GM23338 (cell line): ENCODE data around the gene UBXN7. TPM values are rescaled to one million over a fixed set of nuclear protein-coding genes. Genes with fewer than 3 reads are reported as not detected.
A peak's percentile ranks its signal among the peaks of the same experiment; 100 is the strongest.

Experiments used
- ATAC-seq: fragments of 200-7000 bp; cut with Tn5 transposase; 3 replicates; pipeline ENCODE4 v1.9.1; 2020
- DNase-seq: peaks from one replicate; pipeline ENCODE4 v3.0.0-alpha.2; 2015; ENCODE audit warnings: low spot score
- H2AFZ ChIP-seq: fragments of 200-600 bp; sonication (generic); 2 replicates; pipeline ENCODE4 v1.8.0; 2016; ENCODE audit warnings: antibody characterized with exemption, mild to moderate bottlenecking, moderate library complexity
- H3F3A ChIP-seq: fragments of 200-600 bp; sonication (generic); replicated peaks from 2 replicates; pipeline ENCODE4 v1.8.0; 2017; ENCODE audit warnings: antibody characterized with exemption, mixed run types, low read depth
- H3K27ac ChIP-seq: fragments of 200-600 bp; sonication (generic); 2 replicates; pipeline ENCODE4 v1.6.1; 2016; ENCODE audit warnings: low read depth
- H3K27me3 ChIP-seq: fragments of 200-600 bp; sonication (generic); 2 replicates; pipeline ENCODE4 v1.8.0; 2016; ENCODE audit warnings: mild to moderate bottlenecking, mixed run types, moderate library complexity; ENCODE audit not compliant: insufficient read depth
- H3K36me3 ChIP-seq: fragments of 200-600 bp; sonication (generic); 2 replicates; pipeline ENCODE4 v1.8.0; 2016; ENCODE audit warnings: mild to moderate bottlenecking; ENCODE audit not compliant: insufficient read depth
- H3K4me1 ChIP-seq: fragments of 200-600 bp; sonication (generic); 2 replicates; pipeline ENCODE4 v1.8.0; 2016; ENCODE audit warnings: mild to moderate bottlenecking, moderate library complexity; ENCODE audit not compliant: insufficient read depth
- H3K4me2 ChIP-seq: fragments of 200-600 bp; sonication (generic); 2 replicates; pipeline ENCODE4 v1.7.1; 2017; ENCODE audit warnings: mixed run types
- H3K4me3 ChIP-seq: fragments of 200-600 bp; sonication (generic); 2 replicates; pipeline ENCODE4 v1.6.1; 2016; ENCODE audit warnings: mixed run types
- H3K79me2 ChIP-seq: fragments of 200-600 bp; sonication (generic); replicated peaks from 2 replicates; pipeline ENCODE4 v1.8.0; 2017; ENCODE audit warnings: mild to moderate bottlenecking; ENCODE audit not compliant: insufficient read depth
- H3K9me2 ChIP-seq: fragments of 200-600 bp; sonication (generic); 2 replicates; pipeline ENCODE4 v1.8.0; 2017; ENCODE audit not compliant: insufficient read depth
- H4K20me1 ChIP-seq: fragments of 200-600 bp; sonication (generic); replicated peaks from 2 replicates; pipeline ENCODE4 v1.8.0; 2017; ENCODE audit warnings: mild to moderate bottlenecking; ENCODE audit not compliant: insufficient read depth
- H3K27ac Mint-ChIP-seq: 2 replicates; pipeline ENCODE4 v1.8.0; 2020; ENCODE audit warnings: inconsistent platforms, mild to moderate bottlenecking, moderate library complexity, mixed read lengths
- H3K27me3 Mint-ChIP-seq: 3 replicates; pipeline ENCODE4 v1.8.0; 2022; ENCODE audit warnings: low read depth, mild to moderate bottlenecking, moderate library complexity, mixed read lengths, inconsistent platforms; ENCODE audit not compliant: insufficient read depth, poor library complexity
- H3K36me3 Mint-ChIP-seq: 3 replicates; pipeline ENCODE4 v1.8.0; 2021; ENCODE audit warnings: low read depth, mild to moderate bottlenecking, inconsistent platforms, moderate library complexity, mixed read lengths
- H3K4me1 Mint-ChIP-seq: 3 replicates; pipeline ENCODE4 v1.8.0; 2020; ENCODE audit warnings: mild to moderate bottlenecking, inconsistent platforms, mixed read lengths
- H3K4me3 Mint-ChIP-seq: 3 replicates; pipeline ENCODE4 v1.8.0; 2021; ENCODE audit warnings: moderate library complexity, mild to moderate bottlenecking, inconsistent platforms, mixed read lengths
- H3K9me3 Mint-ChIP-seq: 3 replicates; pipeline ENCODE4 v1.8.0; 2020; ENCODE audit warnings: moderate library complexity, mild to moderate bottlenecking, inconsistent platforms, mixed read lengths
- CREB1 ChIP-seq: fragments of 250-450 bp; sonication (Bioruptor Pico); IDR thresholded peaks from 2 replicates; pipeline ENCODE4 v1.5.0; 2020; ENCODE audit warnings: low read depth, mild to moderate bottlenecking, moderate library complexity
- ETS1 ChIP-seq: IDR thresholded peaks from 2 replicates; pipeline ENCODE4 v1.6.1; 2016; ENCODE audit warnings: antibody characterized with exemption
- EZH2 ChIP-seq: fragments of 200-600 bp; sonication (generic); IDR thresholded peaks from one replicate; pipeline ENCODE4 v1.8.0; 2017; ENCODE audit warnings: antibody characterized with exemption, mild to moderate bottlenecking, low read depth; ENCODE audit not compliant: unreplicated experiment
- JUNB ChIP-seq: IDR thresholded peaks from one replicate; pipeline ENCODE4 v1.6.1; 2016; ENCODE audit warnings: antibody characterized with exemption; ENCODE audit not compliant: unreplicated experiment
- NANOG ChIP-seq: IDR thresholded peaks from 2 replicates; pipeline ENCODE4 v1.6.1; 2016; ENCODE audit warnings: antibody characterized with exemption, borderline replicate concordance
- POLR2AphosphoS5 ChIP-seq: IDR thresholded peaks from 2 replicates; pipeline ENCODE4 v1.6.1; 2016; ENCODE audit warnings: antibody characterized with exemption, low read depth
- STAT1 ChIP-seq: IDR thresholded peaks from one replicate; pipeline ENCODE4 v1.6.1; 2016; ENCODE audit warnings: antibody characterized with exemption; ENCODE audit not compliant: unreplicated experiment
- ZNF114 ChIP-seq: fragments of 250-450 bp; sonication (Bioruptor Pico); IDR thresholded peaks from 2 replicates; pipeline ENCODE4 v1.5.0; 2020; ENCODE audit warnings: mild to moderate bottlenecking, moderate library complexity
- ZNF331 ChIP-seq: fragments of 250-450 bp; sonication (Bioruptor Pico); IDR thresholded peaks from 2 replicates; pipeline ENCODE4 v1.5.0; 2020; ENCODE audit warnings: low read depth, mild to moderate bottlenecking, moderate library complexity
- ZNF462 ChIP-seq: fragments of 250-450 bp; sonication (Bioruptor Pico); IDR thresholded peaks from 2 replicates; pipeline ENCODE4 v1.5.0; 2020; ENCODE audit warnings: mild to moderate bottlenecking, moderate library complexity
- polyA plus RNA-seq: library from polyadenylated mRNA; unstranded; fragments of >200 nt; fragmentation: Nextera tagmentation; extraction: Ambion mirVana; gene quantifications from 2 replicates; pipeline ENCODE4 v1.2.1, GENCODE V29; 2016
- total RNA-seq: library from RNA; depleted of rRNA; stranded (reverse); fragments of >200 nt; shearing (Covaris generic); gene quantifications from 2 replicates; pipeline ENCODE4 v1.2.3, GENCODE V29; 2014

Gene UBXN7
- total and polyA plus RNA-seq, 2 experiments from 2014 or later = 37.9 to 46.2 TPM

DNA sequence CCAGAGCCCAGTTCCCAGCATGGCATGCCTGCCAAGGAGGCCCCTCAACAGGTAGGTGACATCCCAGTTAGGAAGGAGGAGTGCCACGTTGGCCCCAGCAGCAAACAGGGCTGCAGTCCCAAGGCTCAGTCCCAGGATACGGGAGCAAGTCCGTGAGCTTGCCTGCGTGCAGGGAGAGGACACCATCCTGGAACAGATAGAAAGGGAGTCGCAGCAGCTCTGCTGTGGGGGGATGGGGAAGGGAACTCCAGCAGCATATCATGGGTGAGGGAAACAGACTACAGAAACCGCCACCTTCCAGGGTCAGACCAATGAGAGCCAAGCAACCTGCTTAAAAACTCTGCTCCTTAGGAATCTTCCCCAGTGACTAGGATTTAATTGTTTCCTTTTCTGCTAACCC, 104.8 kb downstream of the UBXN7 start (continued):
- TF ChIP-seq ZNF462 (CRISPR knock-in tag) (no peak), NANOG (no peak), ETS1 (no peak), CREB1 (CRISPR knock-in tag) (no peak), STAT1 (no peak), POLR2AphosphoS5 (no peak), JUNB (no peak)

- no peaks in the 10 kb centered on the region for H3K36me3 Mint-ChIP-seq
- H3K4me1 Mint-ChIP-seq = peaks cover 12% of the 10 kb centered on the region; the same call in 2 of the 3 replicates
- Histone ChIP-seq H2AFZ (peak overlapping the region; percentile 96), H3K27me3 (no peaks in the 10 kb centered on the region), H3K9me2 (no peaks in the 10 kb centered on the region), H3K36me3 (no peaks in the 10 kb centered on the region), H3K27ac (no peak overlapping the region), H3F3A (0 out of 2 replicates have a peak, but pooled peaks cover 5% of the 10 kb centered on the region), H3K79me2 (no peaks in the 10 kb centered on the region), H3K4me2 (no peak overlapping the region), H3K4me3 (no peak overlapping the region), H3K4me1 (peaks cover 5% of the 10 kb centered on the region; the same call in 1 of the 2 replicates), H4K20me1 (no peaks in the 10 kb centered on the region)
- no peaks in the 10 kb centered on the region for H3K9me3 Mint-ChIP-seq
- H3K27me3 Mint-ChIP-seq = peaks cover 6% of the 10 kb centered on the region
- 0 out of 2 replicates have a peak overlapping the region, but pooled peaks have one; percentile 42 for H3K27ac Mint-ChIP-seq
- DNase-seq (no peak), ATAC-seq (no peak; the same call in 2 of the 3 replicates)
- no peak overlapping the region for H3K4me3 Mint-ChIP-seq
- TF ChIP-seq JUNB (no peak), ZNF114 (CRISPR knock-in tag) (no peak), EZH2 (no peak), NANOG (no peak), ZNF331 (CRISPR knock-in tag) (no peak), POLR2AphosphoS5 (no peak), CREB1 (CRISPR knock-in tag) (no peak), ETS1 (no peak)
Measured at GRCh38 chr3:196326936-196327335, 105.3 kb downstream of the UBXN7 start.
